RPMI7951 (cell line): ENCODE results near the gene EXO1. TPM values are rescaled to one million over a fixed set of nuclear protein-coding genes. Genes with fewer than 3 reads are reported as not detected.
"Not testable (repeated sequence)": the region's sequence is repeated elsewhere in the genome, so short reads cannot be mapped to it uniquely, and the experiment has no call there.

ENCODE experiments used
- DNase-seq: peaks from one replicate; pipeline ENCODE4 v3.0.0-alpha.2; 2012; ENCODE audit warnings: low read depth
- total RNA-seq: library from RNA; depleted of rRNA; stranded (reverse); fragments of >200 nt; shearing (Covaris generic); gene quantifications from 2 replicates; pipeline ENCODE4 v1.2.3, GENCODE V29; 2014; rRNA removed

EXO1 gene
- total RNA-seq = 23.4 and 29.9 TPM in 2 replicates

DNA sequence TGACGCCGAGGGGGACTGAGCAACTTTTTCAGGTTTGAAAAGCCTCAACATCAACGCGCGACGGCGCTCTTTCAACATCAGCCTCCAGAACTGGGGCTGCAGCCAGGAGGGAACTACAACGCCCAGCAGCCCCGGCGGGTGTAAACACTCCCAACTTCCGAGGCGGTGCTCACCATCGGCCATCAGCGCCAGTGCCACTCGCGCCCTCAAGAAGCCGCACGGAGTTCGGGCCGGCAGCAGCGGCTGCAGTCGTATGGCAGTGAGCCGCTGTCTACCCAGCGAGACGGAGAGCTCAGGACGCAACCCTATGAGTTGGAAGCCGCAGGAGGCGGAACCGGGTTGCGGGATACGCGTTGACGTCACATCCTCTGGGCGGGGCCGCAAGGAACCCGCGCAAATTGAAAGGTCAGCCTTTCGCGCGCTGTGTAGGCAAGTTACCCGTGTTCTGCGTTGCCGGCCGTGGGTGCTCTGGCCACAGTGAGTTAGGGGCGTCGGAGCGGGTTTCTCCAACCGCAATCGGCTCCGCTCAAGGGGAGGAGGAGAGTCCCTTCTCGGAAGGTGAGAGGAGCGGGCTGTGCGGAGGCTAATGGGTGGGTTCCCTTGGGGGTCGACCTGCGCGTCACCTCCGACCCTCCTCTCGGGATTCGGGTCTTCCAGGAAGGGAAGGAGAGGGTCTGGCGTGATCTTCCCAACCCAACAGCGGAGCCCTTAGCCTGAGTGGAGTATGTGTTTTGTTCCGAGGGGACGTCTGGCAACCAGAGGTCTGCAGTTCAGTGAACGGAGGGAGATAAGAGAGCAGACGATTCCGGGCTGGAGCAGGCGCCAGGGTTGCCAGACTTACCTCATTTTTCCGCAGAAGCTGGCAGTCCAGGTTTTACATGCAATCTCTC is at the start of gene EXO1:
EXO1 (plus strand) TSS at position 409 of the 890 bp plus-strand sequence. CDS start 2,222 bp downstream, outside the sequence.
- DNase-seq = peak; percentile 91

- DNase-seq = no peak
Observed at GRCh38 chr1:241799416-241799815, 48.6 kb upstream of the EXO1 start.

DNA sequence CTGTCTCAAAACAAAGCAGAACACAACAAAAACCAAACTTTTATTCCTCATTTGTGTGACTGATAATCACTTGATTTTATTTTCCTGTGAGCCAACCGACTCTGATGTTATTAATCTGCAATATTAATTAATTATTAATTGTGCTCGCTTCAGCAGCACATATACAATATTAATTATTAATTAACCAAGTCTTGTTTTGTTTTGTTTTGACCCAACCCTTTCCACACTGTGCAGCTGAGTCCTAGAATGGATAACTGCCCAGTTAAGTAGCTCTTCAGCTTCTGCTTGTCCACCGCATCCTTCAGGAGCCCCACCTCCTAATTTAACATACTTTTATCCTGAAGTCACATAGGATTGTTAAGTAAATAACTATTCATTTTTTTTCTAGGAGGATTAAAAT is 47.4 kb upstream of the EXO1 start:
- DNase-seq = no peak

GRCh38 chr1:241802863-241803262 is 45.1 kb upstream of the EXO1 start:
- no peak for DNase-seq

GRCh38 chr1:241804706-241805105 is 43.3 kb upstream of the EXO1 start:
- not testable (repeated sequence) for DNase-seq

- no peak for DNase-seq
Observed at GRCh38 chr1:241808265-241808664, 39.7 kb upstream of the EXO1 start.

DNA sequence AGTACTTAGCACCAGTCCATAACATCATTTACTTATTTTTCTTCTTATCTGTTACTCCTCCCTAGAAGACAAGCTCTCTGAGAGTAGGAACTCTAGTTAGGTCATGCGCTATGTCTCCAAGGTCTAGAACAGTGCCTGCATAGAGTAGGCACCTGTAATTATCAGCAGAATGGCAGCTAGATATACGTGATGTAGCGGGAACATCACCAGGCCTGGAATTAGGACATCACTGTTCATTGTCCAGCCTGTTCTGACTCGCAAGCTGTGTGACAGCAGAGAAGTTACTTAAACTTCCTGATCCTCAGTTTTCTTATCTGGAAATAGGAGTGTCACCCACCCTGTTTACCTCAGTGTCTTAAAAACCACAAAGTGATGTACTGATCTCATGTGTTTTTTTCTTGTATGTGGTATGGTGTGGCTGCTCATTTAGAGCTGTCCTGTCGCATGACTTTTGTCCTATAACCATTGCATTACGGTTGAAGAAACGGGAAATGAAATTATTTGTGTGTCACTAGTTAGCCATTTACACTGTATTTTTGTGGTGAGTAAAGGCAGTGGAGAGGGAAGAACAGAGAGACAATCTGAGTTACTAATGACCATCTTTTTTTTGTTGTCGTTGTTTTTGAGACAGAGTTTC is 37.1 kb upstream of the EXO1 start:
- no peak for DNase-seq

DNA sequence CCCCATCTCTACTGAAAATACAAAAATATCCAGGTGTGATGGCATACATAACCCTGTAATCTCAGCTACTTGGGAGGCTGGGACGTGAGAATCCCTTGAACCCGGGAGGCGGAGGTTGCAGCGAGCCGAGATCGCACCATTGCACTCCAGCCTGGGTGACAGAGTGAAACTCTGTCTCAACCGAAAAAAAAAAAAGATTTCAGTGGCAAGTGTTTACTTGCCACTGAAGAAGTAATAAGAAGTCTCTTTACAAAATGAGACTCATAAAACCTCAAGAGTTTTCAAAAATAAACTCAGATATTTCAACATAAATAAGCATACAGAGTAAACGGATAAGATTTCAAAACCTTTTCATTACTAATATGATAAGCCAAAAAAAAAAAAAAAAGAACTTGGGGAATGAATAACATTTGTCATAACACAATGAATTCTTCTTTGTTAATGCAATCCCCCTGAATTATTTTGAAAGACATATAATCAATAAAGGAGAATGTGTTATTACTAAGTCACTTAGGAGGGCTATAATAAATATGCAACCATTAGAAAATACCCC is 34.2 kb upstream of the EXO1 start:
- no peak for DNase-seq

- DNase-seq = no peak
Observed at GRCh38 chr1:241816008-241816407, 32.0 kb upstream of the EXO1 start.

DNA sequence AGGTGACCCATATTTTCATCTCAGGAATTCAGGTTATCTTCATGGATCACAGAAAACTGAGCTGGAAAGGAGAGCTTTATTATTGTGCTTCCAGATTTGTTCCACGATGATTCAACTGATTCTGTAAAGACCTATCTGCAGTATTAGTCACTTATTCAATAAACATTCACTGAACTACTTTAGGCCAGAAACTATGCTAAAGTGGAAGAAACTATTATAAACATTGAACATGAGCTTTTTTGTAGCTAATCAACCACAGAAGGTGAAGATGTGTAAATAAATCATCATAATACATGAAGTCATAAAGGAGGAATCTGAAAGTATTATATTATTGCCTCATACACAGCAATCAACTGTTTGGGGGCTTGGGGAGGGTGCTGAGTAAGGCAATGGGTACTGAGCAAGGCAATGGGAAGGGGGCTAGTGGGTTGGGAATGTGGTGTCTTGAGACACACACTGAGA is 30.6 kb upstream of the EXO1 start:
- DNase-seq = peak; percentile 18

- no peak for DNase-seq
Observed at GRCh38 chr1:241817956-241818612, 29.9 kb upstream of the EXO1 start.

DNA sequence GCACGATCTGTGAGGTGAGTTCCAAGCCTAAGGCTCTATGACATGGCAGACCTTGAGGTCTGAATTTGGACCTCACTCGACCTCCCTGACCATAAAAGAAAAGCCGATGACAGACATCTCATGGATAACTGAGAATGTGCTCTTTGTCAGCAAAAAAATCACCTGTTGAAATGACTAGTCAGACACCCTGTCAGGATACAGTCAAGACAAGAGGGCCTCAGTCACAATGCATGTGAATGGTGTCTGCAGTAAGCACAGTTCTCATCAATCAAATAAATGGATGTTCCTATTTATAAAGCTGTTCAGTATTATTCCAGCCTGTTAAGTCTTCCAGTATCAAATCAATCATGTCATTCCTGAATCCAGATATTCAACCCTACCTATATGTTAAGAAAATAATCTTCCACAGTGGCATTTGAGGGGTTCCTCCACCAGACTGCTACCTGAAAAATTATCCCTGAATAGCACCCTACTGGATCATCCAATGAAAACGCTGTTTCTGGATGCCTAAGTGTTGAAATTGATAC is 28.6 kb upstream of the EXO1 start:
- DNase-seq = no peak

DNA sequence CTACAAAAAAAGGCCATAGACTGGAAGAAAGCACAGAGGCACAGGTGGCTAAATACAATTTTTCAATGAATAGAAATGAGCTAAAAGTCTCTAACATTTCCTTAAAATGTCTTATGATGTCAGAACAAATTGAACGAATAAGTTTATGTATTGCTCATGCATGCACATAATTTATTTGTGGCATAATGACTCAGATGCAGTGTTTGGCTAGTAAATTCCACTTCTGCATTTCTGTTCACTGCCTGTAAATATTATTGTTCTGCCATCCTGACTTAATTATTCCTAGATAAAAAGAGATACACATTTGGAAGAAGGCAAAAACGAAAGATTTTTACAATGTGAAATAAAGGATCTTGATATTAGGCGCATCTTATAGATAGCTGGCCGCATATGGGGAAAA is 26.6 kb upstream of the EXO1 start:
- no peak for DNase-seq

DNA sequence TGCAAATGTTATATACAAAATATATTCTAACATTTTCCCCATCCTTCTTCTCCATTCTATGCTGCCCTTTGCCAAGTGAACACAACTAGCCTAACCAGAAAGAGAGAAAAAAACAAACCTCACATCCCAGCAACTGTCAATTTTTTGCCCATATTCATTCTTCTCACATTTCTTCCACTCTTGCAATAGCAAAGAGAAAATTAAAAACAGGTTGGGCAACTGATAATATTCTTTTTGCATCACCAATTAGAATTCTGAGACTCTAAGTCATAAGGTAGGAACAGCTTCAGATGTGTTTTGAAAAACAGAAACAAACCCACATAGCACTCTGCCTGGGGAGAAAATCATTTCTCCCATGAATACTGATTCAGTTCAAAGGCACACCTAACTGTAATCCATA is 25.2 kb upstream of the EXO1 start:
- DNase-seq = no peak

DNA sequence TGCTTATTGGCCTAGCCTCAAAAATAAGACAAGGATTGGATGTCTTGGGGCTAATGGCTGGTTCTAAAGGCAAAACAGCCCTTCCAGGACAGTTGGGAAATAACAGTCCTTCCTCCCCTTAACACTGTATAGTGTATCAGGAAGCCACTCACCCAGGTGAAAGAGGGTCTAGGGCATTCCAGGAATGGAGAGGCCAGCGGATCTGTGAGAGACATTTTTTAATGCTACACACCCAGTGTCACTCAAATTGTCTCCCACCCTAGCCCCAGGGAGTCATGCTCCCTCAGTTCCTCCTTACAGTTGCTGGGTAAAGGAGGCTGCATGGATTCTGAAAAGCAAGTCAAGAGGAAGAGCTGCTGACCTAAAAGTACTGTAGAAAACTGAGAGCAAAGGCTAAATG is 24.1 kb upstream of the EXO1 start:
- DNase-seq = no peak

- peak; percentile 48 for DNase-seq
Observed at GRCh38 chr1:241825581-241825980, 22.4 kb upstream of the EXO1 start.

DNA sequence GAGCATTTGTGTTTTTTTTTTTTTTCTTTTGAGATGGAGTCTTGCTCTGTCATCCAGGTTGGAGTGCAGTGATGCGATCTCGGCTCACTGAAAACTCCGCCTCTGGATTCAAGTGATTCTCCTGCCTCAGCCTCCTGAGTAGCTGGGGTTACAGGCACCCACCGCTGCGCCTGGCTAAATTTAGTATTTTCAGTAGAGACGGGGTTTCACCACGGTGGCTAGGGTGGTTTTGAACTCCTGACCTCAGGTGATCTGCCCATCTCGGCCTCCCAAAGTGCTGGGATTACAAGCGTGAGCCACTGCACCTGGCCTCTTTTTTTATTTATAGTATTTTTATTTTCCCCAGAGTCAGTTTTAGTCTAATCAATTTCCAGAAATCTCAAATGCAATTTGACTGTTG is 21.4 kb upstream of the EXO1 start:
- not testable (repeated sequence) for DNase-seq

DNA sequence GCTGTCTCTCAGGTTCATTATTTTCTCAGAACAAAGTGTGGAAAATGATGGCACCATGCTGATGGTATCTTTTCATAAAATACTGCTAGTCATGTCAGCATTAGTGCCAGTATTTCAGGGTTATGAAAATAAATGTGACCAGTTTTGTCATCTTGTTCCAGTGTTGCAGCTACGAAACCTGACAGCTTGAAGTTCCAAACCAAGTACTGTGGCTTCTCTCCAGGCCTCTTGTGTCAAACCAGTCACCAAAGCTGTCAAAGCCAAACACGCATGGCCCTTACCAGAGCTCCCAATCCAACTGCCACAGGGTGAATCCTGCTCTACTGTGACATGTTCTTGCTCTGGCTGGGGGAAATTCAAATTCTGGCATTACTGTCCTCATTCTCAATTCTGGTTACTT is 20.7 kb upstream of the EXO1 start:
- no peak for DNase-seq

- no peak for DNase-seq
Observed at GRCh38 chr1:241828463-241829021, 19.5 kb upstream of the EXO1 start.

- no peak for DNase-seq
Observed at GRCh38 chr1:241829468-241829867, 18.5 kb upstream of the EXO1 start.

DNA sequence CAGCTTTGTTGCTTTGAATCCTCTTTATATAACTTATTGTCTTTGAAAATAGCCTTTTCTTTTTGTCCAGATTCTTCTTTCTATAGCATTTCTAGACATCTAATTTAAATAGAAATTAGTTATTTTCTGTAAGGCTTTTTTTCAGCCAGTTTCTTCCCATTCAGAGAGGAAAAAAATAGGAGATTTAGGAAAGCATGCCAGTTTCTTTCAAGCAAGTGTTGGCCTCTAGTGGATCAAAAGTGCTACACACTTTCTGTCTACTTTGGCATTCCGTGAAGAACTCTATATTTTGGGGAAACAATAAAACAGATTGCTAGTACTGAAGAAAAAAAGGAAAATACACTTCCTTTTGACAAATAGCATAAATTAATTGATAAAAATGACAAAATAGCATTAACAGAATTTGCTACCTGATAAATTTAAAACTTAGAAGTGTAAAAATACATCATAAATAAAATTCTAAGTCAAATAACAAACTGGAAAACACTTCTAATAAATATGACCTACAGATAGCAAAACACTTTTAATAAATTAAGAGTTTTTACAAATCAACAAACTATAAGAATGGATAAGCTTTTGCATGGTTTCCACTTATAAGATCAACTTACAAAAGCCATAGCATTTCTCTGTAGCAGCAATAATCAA is 13.1 kb upstream of the EXO1 start:
- DNase-seq = peak; percentile 57
